Activated T-cell treated with anti-CD3 and anti-CD28 coated beads for 48 hours (primary cell): Measurements from ENCODE around the gene CTIF.

Experiments
- DNase-seq: peaks from one replicate; pipeline ENCODE4 v3.0.0-alpha.2; 2020; ENCODE audit warnings: low read depth

CTIF gene

GRCh38 chr18:48819781-48820482, 281.1 kb downstream of the CTIF start:
- DNase-seq, result no peak

- no peak for DNase-seq
Observed at GRCh38 chr18:48820483-48821250, 281.8 kb downstream of the CTIF start.

DNA sequence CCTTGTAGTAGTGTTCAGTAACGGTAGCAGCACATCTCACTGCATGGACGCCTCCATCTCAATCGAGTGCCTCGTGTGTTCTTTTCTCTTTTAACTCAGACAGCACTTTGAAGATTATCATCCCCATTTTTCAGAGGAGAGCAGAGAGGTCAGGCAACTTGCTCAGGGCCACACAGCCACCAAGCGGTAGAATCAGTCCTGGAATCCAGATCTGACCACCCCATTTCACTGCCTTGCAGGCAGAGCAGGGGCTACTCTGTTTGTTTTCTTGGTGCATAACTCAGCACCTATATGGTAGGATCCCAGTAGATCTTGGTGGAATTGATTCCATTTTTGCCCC, 282.4 kb downstream of the CTIF start:
- DNase-seq, result no peak

DNA sequence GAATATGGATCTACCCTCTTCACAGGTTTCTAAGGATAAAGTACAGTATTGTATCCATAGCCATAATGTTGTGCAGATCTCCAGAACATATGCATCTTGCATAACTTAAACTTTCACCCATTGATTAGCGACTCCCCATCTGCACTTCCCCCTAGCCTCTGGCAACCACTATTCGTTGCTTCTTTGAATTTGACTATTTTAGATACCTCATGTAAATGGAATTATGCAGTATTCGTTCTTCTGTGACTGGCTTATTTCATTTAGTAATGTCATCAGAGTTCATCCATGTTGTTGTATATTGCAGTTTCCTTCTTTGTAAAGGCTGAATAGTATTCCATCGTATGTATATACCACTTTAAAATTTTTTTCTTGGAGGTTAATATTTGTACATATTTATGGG, 283.0 kb downstream of the CTIF start:
- DNase-seq, result no peak

DNA sequence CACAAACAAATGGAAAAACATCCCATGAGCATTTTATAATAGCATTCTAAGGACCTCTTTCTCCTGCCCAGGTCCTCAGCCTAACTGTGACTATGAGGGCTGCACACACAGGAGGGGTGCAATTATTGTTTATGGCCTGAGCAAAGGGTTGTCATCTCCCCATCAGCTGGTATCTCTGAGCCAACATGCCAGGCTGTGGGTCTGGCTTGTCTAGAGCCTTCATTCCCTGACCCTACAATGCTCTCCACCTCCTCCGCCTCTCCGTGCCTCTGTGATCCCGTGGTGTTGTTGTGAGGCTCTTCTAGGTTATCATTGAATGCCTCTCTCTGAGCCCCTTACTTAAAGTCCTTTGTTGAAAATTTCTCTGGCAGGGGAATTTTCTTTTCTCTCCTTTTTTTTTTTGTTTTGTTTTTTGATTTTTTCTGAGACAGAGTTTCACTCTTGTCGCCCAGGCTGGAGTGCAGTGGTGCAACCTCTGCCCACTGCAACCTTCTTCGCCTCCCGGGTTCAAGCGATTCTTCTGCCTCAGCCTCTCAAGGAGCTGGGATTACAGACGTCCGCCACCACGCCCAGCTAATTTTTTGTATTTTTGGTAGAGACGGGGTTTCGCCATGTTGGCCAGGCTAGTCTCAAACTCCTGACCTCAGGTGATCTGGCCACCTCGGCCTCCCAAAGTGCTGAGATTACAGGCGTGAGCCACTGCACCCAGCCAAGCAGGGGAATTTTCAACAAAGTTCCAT, 285.6 kb downstream of the CTIF start:
- no peak for DNase-seq

DNA sequence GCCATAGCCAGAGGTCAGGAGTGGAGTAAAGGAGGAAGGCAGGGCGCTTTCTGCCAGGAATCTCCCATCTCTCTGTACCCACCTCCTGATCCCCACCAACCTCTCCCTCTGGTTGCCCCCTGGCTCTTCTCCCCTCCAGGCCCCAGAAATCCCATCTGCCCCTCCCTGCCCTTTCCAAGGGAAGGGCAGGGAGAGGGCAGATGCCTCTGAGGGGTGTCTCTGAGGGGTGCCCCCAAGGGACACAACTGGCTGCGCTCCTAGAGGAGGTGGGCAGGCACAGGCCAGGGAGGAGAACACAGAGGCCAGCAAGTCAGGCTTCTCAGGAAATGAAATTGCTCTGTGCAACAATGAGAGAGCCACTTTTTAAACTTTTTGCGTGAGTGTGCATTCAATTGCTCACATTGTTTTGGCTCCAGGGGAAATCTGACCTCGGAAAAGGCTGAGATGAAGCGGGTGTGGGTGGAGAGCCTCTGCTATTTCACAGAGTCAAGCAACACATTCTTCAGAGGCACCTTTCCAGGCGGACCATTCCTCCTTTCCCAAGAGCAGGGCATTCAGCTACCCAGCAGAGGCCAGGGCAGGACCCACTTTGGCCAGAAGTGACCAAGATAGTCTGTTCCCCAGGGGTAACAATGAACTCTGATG, 286.4 kb downstream of the CTIF start:
- no peak for DNase-seq

- DNase-seq, result no peak
Observed at GRCh38 chr18:48826271-48826670, 287.4 kb downstream of the CTIF start.

DNA sequence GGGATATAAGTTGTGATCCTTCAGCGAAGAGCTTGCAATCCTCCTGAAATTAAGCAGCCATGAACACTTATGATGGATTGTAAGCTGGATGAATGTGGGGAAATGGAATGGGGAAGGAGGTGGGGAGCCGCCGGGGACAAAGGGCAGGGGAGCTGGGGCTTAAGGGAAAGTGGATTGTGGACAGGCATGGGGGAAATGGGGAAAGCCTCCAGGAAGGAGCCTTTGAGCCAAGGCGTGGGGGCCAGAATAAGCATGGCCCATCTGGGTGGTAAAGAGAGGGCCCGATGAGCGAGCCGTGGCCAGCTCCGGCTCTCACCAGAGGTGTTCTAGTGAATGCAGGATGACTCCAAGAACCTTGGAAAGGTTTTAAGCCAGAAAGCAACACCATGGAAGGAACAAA, 288.0 kb downstream of the CTIF start:
- DNase-seq, result no peak

- DNase-seq, result no peak
Observed at GRCh38 chr18:48827291-48828193, 288.7 kb downstream of the CTIF start.

DNA sequence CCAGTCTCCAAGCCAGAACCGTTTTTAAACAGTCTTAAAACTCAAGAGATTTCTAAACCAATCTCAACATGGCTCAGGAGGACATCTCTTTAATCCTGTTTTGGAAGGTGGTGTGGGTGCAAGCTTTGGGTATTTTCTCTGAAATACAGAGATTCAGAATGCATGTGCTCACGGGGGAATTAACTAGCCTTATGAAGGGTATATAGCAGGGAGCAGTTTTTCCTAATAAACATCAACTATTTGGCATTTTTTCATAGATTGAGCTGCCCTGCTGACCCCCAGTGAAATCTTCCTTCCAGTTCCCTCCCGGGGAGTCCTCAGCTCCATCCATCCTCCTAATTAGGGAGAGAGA, 289.3 kb downstream of the CTIF start:
- DNase-seq, result no peak

GRCh38 chr18:48828691-48829442, 290.0 kb downstream of the CTIF start:
- DNase-seq, result no peak

- no peak for DNase-seq
Observed at GRCh38 chr18:48829443-48830149, 290.8 kb downstream of the CTIF start.

GRCh38 chr18:48831113-48831759, 292.4 kb downstream of the CTIF start:
- DNase-seq, result no peak

GRCh38 chr18:48831802-48832201, 293.0 kb downstream of the CTIF start:
- DNase-seq, result no peak

GRCh38 chr18:48832938-48833700, 294.3 kb downstream of the CTIF start:
- no peak for DNase-seq

GRCh38 chr18:48833701-48834412, 295.0 kb downstream of the CTIF start:
- DNase-seq, result peak; percentile 51

DNA sequence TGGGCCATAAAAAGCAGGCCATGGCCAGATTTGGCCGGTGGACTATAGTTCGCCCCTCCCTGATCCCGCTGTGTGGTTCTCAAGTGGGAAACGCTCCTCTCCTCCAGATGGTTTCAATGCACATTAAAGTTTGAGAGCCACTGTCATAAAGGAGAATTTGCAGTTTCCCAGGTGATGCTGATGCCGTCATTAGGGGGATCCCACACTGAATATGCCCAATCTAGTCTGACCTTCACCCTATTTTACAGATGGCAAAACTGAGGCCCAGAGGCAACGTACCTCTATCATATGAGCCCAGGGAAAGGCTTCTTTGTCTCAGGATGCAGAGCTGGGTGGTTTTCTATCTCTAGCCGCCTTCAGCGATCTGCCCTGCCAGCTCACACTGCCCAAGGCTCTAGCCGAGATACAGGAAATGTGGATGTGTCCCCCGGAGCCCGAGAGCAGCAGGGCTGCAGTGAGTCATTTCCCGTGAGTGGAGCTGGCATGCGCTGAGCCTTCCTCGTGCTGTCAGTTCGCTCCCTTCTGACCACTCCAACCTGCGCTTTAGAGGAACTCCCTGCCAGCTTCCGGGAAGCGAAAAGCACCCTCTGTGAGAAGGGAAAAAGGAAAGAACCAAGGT, 295.7 kb downstream of the CTIF start:
- DNase-seq, result peak; percentile 72

DNA sequence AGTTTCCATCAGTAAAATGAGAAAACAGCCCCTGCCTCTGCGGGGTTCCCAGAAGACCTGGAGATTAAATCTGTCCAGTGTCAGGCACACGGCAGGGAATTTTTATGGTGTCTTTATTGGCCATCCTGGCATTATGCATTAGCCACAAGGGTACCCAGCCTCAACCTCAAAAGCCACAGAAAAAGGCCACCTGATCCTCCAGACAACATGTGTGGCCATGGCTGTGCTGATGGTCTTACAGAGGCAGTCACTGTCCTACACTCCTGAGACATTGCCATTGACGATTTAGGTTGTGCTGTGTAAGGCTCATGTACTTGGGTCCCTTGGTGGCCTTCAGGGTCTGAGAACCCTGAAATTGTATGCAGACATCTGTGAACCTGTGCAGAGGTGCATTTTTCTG, 296.3 kb downstream of the CTIF start:
- DNase-seq, result no peak
